Measurements from ENCODE around the gene REG4. TPM values are rescaled to one million over a fixed set of nuclear protein-coding genes. Genes with fewer than 3 reads are reported as not detected.

REG4 gene
- total and polyA plus RNA-seq, 7 donors, result 0.10 TPM; not detected in 6

DNA sequence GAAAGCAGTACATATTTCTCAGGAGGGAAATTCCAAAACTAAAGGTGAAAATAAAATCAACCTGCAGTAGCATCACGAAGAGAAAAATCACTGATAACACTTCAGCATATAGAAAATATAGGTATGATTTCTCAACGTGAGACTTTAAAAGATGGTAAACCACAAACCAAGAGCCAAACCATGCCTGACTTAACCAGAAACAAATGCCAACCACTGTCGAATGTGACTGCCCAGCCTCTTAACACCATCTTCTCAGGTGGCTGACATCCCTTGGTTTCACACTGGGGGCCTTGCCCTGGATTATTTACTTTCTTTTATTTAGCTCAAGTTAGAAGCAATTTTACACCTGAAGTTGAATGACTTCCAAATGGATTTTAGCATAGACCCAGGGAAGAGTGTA is 52.7 kb downstream of the REG4 start:
- Histone ChIP-seq H3K27me3 (ENCODE audit: insufficient read depth in 3 of 3, low read length in 2 of 3) (no peaks in the 10 kb centered on the region), H3K27ac (no peak overlapping the region), H3K4me1 (no peaks in the 10 kb centered on the region), H3K9me3 (no peaks in the 10 kb centered on the region), H3K36me3 (ENCODE audit: insufficient read depth in 1 of 2, low read depth in 1 of 2) (no peaks in the 10 kb centered on the region), H3K4me3 (no peak overlapping the region)
- WGBS, 3 donors, result 81 to 86% (median 86%) methylated on average over 3 of the region's 3 CpGs
- intact Hi-C loops (cut with DNase I), result no loop called here
- no peak for DNase-seq
- TF ChIP-seq CTCF (IDR thresholded peaks at IDR 0.05), result no peak
- ATAC-seq, result no peak

DNA sequence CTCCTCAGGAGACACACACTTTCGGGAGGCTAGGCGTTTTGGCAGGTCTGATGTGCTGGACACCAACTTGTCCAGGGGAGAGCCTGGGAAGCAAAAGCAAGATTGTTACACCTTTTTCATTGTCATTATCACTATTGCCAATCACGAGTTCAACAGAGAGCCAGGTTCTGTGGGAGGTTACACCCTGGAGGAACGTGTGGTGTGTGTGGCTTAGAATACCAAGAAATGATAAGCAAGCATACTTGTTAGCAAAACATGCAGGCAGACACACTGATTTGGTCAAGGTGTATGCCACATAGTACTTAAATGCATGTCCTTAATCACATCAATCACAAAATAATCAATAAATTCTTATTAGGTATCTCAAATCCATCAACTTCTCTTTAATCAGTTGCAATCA is 58.7 kb downstream of the REG4 start:
- Histone ChIP-seq H3K9me3 (no peaks in the 10 kb centered on the region), H3K27ac (no peak overlapping the region), H3K4me3 (no peak overlapping the region), H3K36me3 (ENCODE audit: insufficient read depth in 1 of 2, low read depth in 1 of 2) (no peaks in the 10 kb centered on the region), H3K27me3 (ENCODE audit: insufficient read depth in 3 of 3, low read length in 2 of 3) (no peaks in the 10 kb centered on the region), H3K4me1 (no peaks in the 10 kb centered on the region)
- TF ChIP-seq CTCF (IDR thresholded peaks at IDR 0.05), result no peak
- DNase-seq, result no peak
- 86 to 89% (median 89%) methylated on average over 4 of the region's 4 CpGs for WGBS, 3 donors
- no peak for ATAC-seq
- intact Hi-C loops (cut with DNase I), result no loop called here

DNA sequence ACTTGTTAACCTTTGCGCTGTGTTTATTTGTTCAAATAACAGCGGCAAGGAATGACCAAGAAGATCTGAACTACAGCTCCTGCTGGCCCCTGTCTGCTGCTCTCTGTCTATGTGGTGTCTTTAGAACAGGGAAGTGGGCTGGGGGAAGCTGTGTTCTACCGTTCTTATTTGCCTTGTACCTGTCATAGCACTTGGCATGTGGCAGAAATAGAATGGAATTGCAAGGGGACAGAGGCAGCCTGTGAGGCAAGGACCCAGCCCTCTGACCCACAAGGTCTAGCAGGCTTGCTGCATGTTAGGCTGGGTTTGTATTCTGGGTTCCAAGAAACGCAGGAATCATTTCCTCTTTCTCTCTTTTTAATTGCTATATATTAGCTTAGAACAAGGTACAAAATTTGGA is 63.2 kb downstream of the REG4 start:
- TF ChIP-seq CTCF (IDR thresholded peaks at IDR 0.05), result no peak
- ATAC-seq (no peak), DNase-seq (no peak)
- Histone ChIP-seq H3K9me3 (no peaks in the 10 kb centered on the region), H3K4me1 (no peaks in the 10 kb centered on the region), H3K27ac (no peak overlapping the region), H3K27me3 (ENCODE audit: insufficient read depth in 3 of 3, low read length in 2 of 3) (no peaks in the 10 kb centered on the region), H3K36me3 (ENCODE audit: insufficient read depth in 1 of 2, low read depth in 1 of 2) (no peaks in the 10 kb centered on the region), H3K4me3 (no peak overlapping the region)
- intact Hi-C loops (cut with DNase I), result no loop called here
- 71 to 77% (median 71%) methylated on average over 4 of the region's 4 CpGs for WGBS, 3 donors

GRCh38 chr1:119747451-119747850 is 63.8 kb downstream of the REG4 start:
- intact Hi-C loops (cut with DNase I), result no loop called here
- H3K9me3 ChIP-seq, result no peaks in the 10 kb centered on the region

More at GRCh38 chr1:119747451-119747850, 63.8 kb downstream of the REG4 start:
- TF ChIP-seq CTCF (IDR thresholded peaks at IDR 0.05), result no peak
- ATAC-seq (no peak), DNase-seq (no peak)
- WGBS, 3 donors, result 80 to 85% (median 80%) methylated on average over 3 of the region's 3 CpGs
- Histone ChIP-seq H3K4me1 (no peaks in the 10 kb centered on the region), H3K36me3 (ENCODE audit: insufficient read depth in 1 of 2, low read depth in 1 of 2) (no peaks in the 10 kb centered on the region), H3K27me3 (ENCODE audit: insufficient read depth in 3 of 3, low read length in 2 of 3) (no peaks in the 10 kb centered on the region), H3K27ac (no peak overlapping the region), H3K4me3 (no peak overlapping the region)
